SHP77 (cell line): Measurements from ENCODE around the gene WNT10A.
A peak's percentile ranks its signal among the peaks of the same experiment; 100 is the strongest.

ENCODE experiments used
- DNase-seq, 2 experiments: peaks; one replicate each; lab custom pipeline; 2025; lab: John Stamatoyannopoulos, UW

WNT10A gene

DNA sequence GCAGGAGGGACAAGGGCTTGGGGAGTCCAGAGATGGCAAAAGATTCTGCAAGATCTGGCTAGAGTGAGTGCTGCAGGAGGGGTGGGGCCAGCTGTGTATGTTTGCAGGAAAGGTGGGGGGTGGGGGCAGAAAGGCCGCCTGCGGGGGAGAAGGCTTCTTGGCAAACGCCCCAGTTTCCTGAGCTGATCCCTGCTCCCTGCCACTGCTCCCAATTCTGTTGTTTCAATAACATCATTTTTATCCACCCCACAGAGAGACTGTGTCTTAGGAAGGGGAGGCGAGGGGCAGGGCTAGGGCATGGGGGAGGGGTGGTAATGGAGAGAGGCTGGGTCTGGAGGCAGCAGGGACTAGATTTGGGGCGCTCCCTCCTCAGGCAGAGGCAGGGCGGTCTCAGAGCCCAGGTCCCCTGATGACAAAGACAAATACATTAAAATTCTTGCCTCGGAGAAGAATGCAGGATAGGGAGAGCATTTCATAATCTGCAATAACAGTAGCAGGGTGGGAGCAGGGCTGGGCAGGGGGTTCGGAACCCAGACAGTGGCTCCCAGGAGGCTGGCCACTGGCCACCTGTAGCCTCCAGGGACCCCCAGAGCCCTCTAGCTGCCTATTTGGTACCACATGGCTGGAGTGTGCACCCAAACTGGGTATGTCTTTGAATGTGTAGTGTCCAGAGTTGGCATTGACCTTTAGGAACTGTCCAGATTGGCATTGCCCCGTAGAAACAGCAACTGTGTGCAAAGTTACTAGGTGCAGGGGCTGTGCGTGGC is 23.1 kb upstream of the WNT10A start:
- DNase-seq = no peak

DNA sequence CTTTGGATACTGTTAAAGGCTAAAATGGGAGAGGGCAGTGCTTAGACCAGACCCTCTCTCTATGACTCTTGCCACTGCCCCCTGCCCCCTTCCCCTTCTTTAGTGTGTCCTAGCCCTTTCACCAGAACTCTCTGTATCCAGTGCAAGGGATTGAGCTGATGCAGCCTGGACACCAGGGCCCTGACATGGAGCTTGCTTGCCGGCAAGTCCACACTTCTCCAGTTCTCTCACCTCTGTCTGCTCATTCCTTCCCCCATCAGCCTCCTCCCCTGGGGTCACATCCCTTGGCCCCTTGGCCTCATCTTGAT is 22.6 kb upstream of the WNT10A start:
- DNase-seq = no peak

DNA sequence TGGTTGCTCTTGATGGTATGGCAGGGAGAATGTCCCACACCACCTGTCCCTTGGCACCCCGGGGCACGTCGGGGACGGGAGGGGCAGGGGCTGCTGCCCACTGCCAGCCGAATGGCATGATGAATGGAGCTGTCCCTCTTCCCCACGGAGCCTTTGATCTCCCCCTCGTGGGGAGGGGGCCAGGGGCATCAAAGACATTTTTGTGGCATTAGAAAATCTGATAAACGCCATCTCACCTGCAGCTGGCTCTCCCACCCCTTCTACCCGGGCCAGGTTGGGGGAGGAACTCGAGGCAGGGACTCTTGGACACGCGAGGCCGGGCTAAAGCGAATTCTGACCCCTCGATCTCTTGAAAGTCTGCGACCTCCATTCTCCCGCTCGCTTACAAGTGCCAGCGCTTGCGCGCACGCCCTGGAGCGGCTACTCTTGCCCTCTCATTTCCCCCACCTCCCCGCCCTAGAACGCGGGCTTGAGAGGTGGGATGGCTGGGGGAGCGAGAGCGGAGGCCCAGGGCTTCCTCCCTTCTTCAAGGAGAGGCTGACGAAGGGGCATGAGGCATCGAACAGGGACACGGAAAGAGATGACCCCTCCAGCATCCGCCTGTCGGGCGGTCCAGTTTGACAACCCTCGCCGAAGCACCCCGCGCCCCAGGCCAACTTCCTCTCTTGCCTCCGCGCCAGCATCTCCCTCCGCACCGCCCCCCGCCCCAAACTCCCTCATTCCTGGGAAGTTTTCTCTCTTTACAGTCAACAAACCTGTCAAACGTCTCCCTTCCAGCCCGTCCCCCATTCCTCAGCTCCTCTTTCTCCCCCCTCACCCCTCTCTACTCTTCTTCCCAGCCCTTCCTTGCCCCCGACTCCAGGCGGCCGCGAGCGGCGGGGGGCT is 21.7 kb upstream of the WNT10A start:
- DNase-seq = no peak

DNA sequence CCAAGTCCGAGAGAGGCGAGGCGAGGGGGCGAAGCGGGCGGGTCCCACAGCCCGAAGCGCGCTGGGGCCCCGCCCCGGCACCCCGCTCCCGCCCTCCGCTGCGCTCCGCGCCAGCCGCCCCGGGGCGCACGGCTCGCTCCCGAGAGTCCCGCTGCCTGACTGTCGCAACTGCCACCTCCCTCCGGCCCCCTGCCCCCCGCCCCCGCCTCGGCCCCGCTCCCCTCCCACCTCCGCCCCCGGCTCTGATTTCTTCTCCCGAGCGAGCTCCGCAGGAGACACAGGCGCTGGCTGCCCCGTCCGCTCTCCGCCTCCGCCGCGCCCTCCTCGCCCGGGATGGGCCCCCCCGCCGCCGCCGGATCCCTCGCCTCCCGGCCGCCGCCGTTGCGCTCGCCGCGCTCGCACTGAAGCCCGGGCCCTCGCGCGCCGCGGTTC is 21.1 kb upstream of the WNT10A start, which contains the start of gene WNT6:
WNT6 (plus strand) TSS at position 250 of the 432 bp plus-strand sequence. CDS start 233 bp downstream, outside the sequence.
- no peak for DNase-seq

DNA sequence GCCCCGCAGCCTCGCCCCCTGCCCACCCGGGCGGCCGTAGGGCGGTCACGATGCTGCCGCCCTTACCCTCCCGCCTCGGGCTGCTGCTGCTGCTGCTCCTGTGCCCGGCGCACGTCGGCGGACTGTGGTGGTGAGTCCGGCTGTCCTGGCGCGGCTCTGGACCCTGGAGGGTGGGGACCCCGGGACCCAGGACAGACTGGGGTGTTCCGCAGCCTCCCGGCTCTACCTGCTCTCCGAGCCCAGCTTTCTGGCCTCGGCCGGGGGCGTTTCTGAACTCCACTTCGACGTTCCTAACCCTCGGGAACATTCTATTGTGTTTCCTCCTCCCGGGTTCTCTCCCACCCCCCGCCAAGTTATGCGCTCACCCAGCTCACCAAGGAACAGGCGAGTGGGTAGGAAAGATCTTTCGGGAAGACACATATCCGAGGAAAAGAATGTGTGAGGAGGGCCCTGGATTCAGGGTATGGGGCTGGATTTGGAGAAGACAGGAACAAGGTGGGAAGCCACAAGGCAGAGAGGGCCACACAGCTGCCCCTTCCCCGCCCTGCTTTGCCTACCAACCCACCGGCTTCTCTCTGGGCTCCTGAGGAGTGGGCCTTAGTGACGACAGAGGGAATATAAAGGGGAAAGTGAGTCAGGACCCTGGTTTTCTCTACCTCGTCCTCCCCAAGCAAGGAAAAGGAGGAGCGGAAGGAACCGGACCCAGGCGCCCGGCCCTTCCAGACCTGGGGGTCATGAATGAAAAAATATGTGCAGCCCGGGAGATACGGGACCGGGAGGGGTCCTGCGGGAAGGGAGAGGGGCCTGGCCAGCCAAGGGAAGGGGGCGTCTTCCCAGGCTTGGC is 20.4 kb upstream of the WNT10A start:
- no peak for DNase-seq

DNA sequence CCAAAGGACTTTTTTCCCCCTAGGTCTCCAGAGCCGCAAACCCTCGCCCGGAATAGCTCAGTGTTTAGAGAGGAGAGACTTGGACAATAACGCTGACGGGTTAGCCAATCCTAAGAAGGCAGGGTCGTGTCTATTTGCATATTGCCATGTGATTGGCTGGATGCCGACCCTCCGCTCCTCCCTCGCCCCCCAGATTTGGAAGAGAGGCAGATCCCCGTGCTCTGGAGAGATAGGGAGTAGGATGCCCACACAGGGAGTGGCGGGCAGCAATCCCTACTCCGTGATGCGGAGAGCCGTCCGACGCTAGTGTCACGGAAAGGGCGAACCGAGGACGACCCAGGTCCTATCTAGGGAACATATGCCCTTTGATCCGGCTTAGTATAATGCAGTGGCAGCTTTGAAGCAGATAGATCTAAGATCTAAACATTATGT is 19.7 kb upstream of the WNT10A start:
- peak; percentile 86 to 88 for DNase-seq

DNA sequence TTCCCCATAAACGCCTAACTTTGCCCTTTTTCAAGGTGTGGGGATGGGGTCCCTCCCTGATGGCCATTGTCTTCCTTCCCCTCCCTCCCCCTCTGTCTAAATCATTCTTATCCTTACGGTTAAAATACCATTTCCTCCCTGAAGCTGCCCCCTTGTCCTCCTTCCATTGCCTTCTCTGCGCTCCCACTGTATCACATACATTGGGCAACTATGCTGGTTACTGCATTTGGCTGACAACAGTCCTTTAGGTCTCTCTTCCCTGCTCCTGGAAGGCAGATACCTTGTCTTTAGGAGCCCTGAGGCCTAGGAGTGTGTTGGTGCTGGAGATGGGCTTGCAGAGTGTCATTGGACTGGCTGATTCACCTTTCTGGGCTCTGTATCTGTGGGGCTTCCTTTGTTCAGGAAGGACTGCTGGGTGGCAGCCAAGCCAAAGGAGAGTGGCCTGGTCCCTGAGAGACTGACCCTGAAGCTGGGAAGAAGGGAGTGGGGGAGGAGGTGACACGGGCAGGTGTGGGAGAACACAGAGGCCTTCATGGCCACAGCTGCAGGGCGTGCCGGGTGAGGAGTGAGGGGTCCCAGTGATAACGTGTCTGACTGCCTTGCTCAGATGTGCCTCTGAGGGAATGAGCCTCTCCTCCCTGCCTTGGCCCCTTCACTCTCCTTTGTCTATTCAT is 18.9 kb upstream of the WNT10A start:
- no peak for DNase-seq

DNA sequence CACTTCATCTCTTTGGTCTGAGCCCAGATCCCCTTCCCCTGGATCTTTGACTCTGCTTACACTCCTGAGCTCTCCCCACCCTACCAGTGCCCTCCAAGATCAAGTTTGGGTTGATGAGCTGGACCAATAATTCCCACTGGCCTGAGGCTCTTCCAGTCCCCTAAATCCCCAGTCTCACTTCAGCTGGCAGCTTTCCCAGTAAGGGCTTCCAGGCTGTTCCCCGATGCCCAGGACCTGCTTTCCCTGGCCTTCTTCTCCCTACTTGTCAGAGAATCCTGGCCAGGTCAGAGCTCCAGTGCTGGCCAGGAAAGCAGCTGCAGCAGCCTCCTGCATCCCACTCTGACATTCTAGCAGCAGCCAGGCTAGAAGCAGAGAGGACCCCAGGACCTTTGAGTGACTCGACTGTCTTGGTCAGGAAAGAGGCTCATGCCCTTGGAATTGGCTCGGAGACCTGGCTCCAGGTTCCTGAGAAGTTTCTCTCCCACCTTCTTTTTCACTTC is 17.6 kb upstream of the WNT10A start:
- DNase-seq = no peak

DNA sequence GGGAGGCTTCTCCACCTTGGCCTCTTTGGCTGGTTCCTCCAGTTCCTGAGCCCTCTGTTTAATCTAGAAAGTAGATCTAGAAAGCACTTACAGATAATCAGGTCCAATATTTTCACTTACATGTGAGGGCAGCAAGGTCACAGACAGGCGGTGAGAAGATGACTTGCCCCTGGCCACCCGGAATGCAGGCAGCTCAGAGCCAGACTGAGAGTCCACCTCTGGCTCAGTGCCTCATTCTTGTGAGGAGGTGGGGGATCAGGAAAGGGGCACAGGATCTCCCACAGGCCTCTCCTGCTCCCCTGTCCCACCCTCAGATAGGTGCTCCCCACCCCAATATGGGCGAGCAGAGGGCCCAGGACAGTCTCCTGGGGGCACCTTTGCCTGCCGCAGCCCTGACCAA is 15.3 kb upstream of the WNT10A start:
- DNase-seq = no peak

DNA sequence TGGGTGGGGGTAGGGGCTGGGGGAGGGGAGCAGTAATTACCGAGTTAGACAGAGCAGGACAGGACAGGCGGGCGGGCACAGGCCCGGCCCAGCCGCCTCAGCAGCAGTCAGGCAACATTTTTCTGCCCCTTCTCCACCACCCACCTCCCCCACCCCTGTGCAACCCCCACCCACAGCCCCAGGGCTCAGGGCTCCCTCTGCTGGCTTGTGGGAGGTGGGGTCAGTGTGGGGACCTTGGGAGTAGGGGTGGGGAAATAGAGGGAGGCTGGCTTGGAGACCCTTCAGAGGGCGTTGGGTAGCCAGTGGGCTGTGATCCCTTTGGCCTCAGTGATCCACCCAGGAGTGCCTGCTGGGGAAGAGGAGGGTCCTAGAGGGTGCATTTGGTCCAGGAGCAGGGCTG is 14.7 kb upstream of the WNT10A start:
- no peak for DNase-seq

DNA sequence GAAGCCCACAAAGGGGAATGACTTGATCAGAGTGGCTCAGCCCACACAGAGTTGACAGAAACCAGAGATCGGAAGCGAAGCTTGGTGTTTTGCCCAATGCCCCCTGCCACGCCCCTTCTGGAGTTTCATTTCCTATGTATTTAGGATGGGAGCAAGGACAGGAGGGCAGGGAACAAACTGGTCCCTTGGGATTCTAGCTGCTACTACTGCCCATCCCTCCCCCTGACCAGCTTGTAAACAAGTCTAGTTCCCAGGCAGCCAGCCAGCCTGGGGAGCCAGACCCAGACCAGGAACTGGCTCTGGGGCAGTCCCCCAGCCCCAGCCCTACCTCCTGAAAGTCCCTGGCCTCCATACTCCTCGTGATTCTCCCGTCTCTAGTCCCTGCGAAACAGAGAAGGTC is 12.8 kb upstream of the WNT10A start:
- no peak for DNase-seq

DNA sequence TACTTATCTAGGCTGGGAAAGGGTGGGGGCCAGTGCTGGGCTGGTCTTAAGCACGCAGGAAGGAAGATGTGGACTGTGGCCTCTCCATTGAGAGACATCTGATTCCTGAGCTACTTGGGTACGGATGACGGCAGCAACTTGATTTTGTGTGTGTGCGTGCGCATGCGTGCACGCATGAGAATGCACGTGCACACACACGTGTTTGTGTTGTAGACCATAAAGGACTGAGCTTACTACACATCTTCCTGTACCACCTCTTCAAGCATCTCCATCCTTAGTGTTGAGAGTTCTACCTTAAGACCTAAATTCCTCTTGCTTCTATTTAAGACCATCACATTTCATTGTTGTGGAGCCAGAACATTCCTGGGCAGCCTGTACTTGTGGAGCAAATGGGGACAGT is 11.6 kb upstream of the WNT10A start:
- DNase-seq = no peak

DNA sequence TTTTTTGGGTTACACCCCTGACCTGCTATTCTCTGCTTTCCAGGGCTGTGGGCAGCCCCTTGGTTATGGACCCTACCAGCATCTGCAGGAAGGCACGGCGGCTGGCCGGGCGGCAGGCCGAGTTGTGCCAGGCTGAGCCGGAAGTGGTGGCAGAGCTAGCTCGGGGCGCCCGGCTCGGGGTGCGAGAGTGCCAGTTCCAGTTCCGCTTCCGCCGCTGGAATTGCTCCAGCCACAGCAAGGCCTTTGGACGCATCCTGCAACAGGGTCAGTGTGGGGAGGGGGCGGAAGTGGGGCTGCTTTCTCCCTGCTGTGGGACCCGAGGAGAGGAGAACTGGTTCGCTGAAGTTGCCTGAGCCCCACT is 9.7 kb upstream of the WNT10A start:
- DNase-seq = peak in 1 of 2 experiments; percentile 58

DNA sequence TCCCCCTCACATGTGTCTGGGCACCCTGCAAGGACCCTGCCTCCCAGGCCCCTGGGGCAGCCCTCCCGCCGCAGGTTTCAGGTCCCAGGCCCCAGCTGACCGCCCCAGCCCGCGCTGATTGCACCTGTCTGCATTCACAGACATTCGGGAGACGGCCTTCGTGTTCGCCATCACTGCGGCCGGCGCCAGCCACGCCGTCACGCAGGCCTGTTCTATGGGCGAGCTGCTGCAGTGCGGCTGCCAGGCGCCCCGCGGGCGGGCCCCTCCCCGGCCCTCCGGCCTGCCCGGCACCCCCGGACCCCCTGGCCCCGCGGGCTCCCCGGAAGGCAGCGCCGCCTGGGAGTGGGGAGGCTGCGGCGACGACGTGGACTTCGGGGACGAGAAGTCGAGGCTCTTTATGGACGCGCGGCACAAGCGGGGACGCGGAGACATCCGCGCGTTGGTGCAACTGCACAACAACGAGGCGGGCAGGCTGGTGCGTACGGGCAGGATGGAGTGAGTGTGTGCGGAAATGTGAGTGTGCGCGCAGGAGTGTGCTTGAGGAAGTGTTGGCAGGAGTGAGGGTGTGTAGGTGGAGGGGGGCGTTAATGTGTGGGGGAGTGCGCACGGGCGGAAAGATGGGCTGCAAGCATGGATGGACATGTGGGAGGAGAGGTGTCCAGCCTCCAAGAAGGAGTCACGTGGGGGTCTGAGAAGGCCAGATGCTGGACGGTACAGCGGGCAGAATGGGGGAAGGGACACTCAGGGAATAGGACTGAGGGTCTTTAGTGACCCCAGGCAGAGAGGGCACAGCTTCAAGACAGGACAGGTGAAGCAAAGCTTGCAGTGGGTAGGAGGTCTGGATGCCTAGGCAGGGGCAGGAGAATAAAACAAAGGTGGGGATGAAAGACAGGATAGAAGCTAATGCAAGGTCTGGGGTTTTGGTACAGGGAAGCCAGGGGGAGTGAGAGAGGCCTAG is 9.0 kb upstream of the WNT10A start:
- no peak for DNase-seq

DNA sequence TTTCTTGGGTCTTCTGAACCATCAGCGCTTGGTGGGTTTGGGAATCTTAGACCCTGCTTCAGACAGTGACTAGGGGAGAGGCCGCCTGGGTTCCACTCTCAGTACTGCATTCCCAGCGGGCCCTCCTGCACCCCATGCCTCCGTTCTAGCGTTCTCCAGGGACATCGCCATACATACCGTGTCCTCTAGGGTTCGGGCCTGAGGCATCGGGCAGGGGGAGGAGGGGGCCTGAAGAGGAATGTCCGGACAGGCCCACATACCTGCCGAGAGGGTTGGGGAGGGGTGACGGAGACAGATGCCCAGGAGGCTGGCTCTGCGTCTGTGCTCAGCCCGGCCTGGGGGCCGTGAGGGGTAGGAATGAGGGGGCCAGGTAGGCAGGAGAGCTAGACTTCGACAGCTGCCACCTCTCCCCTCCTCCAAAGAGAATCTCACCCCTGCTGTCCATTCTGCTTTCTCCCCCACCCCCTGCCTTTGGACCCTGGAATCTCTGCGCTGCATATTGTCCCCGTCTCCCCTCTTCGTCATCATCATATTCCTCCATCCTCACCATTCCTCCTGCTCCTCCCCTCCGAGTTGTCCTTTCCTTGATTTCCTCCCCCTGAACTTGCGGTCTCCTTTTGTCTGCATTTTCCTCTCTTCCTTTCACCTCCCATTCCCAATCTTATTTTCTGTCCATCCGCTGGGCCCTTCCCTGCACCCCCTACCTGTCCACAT is 7.8 kb upstream of the WNT10A start:
- no peak for DNase-seq

DNA sequence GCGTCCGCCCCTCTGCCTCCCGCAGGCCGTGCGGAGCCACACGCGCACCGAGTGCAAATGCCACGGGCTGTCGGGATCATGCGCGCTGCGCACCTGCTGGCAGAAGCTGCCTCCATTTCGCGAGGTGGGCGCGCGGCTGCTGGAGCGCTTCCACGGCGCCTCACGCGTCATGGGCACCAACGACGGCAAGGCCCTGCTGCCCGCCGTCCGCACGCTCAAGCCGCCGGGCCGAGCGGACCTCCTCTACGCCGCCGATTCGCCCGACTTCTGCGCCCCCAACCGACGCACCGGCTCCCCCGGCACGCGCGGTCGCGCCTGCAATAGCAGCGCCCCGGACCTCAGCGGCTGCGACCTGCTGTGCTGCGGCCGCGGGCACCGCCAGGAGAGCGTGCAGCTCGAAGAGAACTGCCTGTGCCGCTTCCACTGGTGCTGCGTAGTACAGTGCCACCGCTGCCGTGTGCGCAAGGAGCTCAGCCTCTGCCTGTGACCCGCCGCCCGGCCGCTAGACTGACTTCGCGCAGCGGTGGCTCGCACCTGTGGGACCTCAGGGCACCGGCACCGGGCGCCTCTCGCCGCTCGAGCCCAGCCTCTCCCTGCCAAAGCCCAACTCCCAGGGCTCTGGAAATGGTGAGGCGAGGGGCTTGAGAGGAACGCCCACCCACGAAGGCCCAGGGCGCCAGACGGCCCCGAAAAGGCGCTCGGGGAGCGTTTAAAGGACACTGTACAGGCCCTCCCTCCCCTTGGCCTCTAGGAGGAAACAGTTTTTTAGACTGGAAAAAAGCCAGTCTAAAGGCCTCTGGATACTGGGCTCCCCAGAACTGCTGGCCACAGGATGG is 7.1 kb upstream of the WNT10A start:
- DNase-seq = no peak

DNA sequence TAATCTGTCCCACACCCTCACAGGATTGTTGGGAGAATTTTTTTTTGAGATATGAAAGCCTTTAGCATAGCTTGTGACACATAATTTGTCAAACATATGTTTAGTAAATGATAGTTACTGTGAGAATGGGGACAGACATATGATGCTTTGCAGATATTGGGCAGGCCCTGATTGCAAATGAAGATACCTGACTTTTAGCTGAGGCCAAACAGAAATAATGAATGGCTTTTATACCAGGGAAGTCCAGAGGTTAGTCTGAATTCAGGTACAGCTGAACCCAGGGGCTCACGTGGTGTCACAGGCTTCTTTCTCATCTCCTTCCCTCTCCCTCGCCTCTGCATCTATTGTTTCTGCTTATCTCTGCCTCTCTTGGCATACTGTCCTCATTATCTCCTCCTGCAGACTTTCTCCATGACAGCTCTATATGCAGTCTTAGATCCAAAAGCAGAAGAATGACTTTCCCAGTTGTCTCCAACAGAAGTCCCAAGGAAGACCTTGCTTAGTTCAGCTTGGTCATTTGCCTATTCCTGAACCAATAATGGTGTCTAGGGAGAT is 4.9 kb upstream of the WNT10A start:
- DNase-seq = no peak

DNA sequence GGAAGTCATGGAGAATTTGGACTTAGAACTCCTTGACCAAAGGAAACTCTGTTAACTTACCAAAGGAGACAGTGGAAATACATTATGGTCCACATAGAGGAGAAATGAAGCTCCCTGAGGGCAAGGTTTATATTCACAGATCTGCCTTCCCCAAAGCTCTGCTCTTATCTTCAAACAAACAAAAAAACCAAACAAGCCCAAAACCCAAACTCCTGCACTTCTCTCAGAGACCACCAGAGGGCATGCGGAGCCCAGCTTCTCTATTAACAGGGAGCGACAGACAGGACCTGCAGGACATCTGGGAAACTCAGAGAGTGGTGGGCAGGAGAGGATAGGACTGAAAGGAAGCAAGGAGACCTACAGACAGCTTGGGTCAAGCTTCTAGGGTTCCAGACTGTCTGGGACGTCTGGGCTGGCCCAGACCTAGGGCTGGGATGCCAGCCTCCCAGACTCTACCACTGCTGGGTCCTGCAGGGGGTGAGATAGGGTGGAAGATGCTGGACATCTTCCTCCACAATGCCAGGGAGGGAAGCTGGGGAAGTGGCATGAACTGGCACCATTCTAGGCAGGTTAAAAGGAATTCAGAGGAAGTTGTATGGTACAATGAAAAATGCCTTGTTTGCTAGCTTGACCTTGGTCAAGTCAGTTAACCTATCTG is 4.0 kb upstream of the WNT10A start:
- peak; percentile 66 to 80 for DNase-seq
